HG03558 (cell line): ENCODE data around the gene PCDHGC5.

Experiments
- ATAC-seq: cut with Tn5 transposase; IDR thresholded peaks from one replicate; pipeline ENCODE4 v1.9.1; 2021; ENCODE audit warnings: moderate number of reproducible peaks; ENCODE audit not compliant: unreplicated experiment; ENCODE audit errors: extremely low read depth

The PCDHGC5 gene

GRCh38 chr5:141490271-141490670 lies 1.4 kb downstream of the PCDHGC5 start:
- ATAC-seq, result no peak

- no peak for ATAC-seq
Observed at GRCh38 chr5:141490771-141491170, 1.9 kb downstream of the PCDHGC5 start.

- no peak for ATAC-seq
Observed at GRCh38 chr5:141491323-141492167, 2.7 kb downstream of the PCDHGC5 start.

GRCh38 chr5:141492168-141492885 lies 3.4 kb downstream of the PCDHGC5 start:
- ATAC-seq, result no peak

- ATAC-seq, result no peak
Observed at GRCh38 chr5:141493500-141494422, 4.9 kb downstream of the PCDHGC5 start.

- no peak for ATAC-seq
Observed at GRCh38 chr5:141494761-141495452, 6.0 kb downstream of the PCDHGC5 start.

GRCh38 chr5:141495453-141495811 lies 6.6 kb downstream of the PCDHGC5 start:
- ATAC-seq, result no peak

GRCh38 chr5:141496038-141496437 lies 7.2 kb downstream of the PCDHGC5 start:
- no peak for ATAC-seq

- ATAC-seq, result no peak
Observed at GRCh38 chr5:141501761-141502160, 12.9 kb downstream of the PCDHGC5 start.

- ATAC-seq, result no peak
Observed at GRCh38 chr5:141503681-141504080, 14.8 kb downstream of the PCDHGC5 start.

GRCh38 chr5:141504216-141504615 lies 15.3 kb downstream of the PCDHGC5 start:
- ATAC-seq, result no peak

GRCh38 chr5:141506381-141507155 lies 17.7 kb downstream of the PCDHGC5 start:
- ATAC-seq, result no peak

- ATAC-seq, result no peak
Observed at GRCh38 chr5:141507387-141508091, 18.7 kb downstream of the PCDHGC5 start.

- ATAC-seq, result no peak
Observed at GRCh38 chr5:141508440-141508797, 19.5 kb downstream of the PCDHGC5 start.

- ATAC-seq, result no peak
Observed at GRCh38 chr5:141508798-141509611, 20.1 kb downstream of the PCDHGC5 start.

- ATAC-seq, result no peak
Observed at GRCh38 chr5:141510160-141510559, 21.3 kb downstream of the PCDHGC5 start.

GRCh38 chr5:141510850-141511601 lies 22.1 kb downstream of the PCDHGC5 start:
- ATAC-seq, result peak; percentile 25
